Ectodermal cell (in vitro differentiated cells): ENCODE results near the gene LTO1.

ENCODE experiments used
- H3K27ac ChIP-seq: 2 replicates; pipeline ENCODE4 v1.7.0; 2013; ENCODE audit warnings: mild to moderate bottlenecking, low read depth, low read length; ENCODE audit not compliant: insufficient read depth, poor library complexity, severe bottlenecking
- H3K27me3 ChIP-seq: 2 replicates; pipeline ENCODE4 v1.7.0; 2013; ENCODE audit warnings: mild to moderate bottlenecking, low read length; ENCODE audit not compliant: insufficient read depth, control insufficient read depth, poor library complexity, severe bottlenecking
- H3K36me3 ChIP-seq: one replicate; pipeline ENCODE4 v1.7.0; 2013; ENCODE audit warnings: low read length; ENCODE audit not compliant: control insufficient read depth, insufficient read depth
- H3K4me1 ChIP-seq: one replicate; pipeline ENCODE4 v1.7.0; 2013; ENCODE audit warnings: low read length; ENCODE audit not compliant: control insufficient read depth, insufficient read depth
- H3K4me3 ChIP-seq: 2 replicates; pipeline ENCODE4 v1.7.0; 2013; ENCODE audit warnings: low read depth, low read length, control low read depth; ENCODE audit not compliant: insufficient read depth
- H3K9me3 ChIP-seq: 2 replicates; pipeline ENCODE4 v1.7.0; 2013; ENCODE audit warnings: mild to moderate bottlenecking, low read length, moderate library complexity; ENCODE audit not compliant: control insufficient read depth
- WGBS, 2 experiments: methylation state at CpG; one replicate each; pipeline ENCODE4 v1.1.7; 2013; ENCODE audit warnings: missing lambda C conversion rate in 2 of 2; 5-methylcytosine and 5-hydroxymethylcytosine counted together

The LTO1 gene

DNA sequence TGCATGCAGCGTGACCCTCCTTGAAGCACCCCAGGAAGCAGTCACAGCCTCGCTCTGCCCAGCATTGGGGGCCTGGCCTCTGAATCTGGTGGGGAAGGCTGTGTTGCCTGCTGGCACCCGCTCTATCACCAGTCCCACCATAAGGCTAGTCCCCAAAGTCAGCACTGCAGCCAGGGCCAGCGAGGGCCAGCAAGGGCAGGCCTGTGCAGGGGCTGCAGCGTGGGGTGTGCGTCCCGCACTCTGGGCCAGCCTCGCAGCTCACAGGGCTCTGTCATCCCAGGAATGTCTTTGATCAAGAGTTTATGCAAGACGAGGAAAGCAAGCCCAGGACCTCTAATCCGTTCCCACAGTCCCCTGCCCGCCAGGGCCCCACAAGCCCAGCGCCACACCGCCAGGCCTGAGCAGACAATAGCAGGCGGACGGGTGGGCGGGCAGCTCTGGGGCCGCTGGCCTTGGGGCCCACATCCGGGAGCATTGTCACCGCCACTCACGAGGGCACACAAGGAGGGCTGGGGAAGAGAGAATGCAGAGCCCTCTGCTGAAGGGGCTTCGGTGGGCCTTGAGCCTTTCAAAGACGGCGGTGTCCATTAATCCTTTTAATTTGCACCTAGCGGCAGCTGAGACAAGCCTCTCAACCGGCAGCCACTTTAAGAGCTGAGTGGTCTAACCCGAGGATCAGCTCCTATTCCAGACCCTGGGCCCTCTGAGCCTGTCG is 17.1 kb downstream of the LTO1 start:
- Histone ChIP-seq H3K4me1 (peaks cover 34% of the 10 kb centered on the region), H3K36me3 (peaks cover 4% of the 10 kb centered on the region)
- 12 to 13% methylated on average over 27 of the region's 27 CpGs for WGBS, 2 experiments

DNA sequence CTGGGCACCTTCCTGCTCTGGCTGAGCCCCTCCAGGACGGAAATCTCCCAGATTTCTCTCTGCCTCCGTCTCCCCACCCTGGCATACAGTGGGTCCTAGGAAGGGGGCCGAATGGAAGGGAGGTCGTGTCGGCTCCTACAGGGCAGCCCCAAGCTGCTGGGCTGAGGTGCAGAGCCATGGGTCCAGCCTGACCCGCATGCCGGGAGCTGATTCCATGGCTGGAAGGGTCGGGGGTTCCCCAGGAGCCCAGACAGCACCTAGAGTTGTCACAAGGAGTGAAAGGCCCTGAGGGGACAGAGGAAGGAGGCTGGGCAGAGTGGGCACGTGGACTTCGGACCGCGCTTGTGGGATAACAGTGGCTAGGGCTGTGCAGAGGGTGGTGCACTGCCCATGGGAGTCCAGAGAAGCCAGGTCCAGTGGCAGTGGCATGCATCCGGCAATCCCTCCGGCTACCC is 17.7 kb downstream of the LTO1 start:
- H3K27ac ChIP-seq, result peak overlapping the region; percentile 94
- no peaks in the 10 kb centered on the region for H3K9me3 ChIP-seq
- H3K27me3 ChIP-seq, result no peaks in the 10 kb centered on the region
- 86 to 92% methylated on average over 14 of the region's 14 CpGs for WGBS, 2 experiments
- peaks cover 4% of the 10 kb centered on the region for H3K36me3 ChIP-seq
- peaks cover 34% of the 10 kb centered on the region for H3K4me1 ChIP-seq
- H3K4me3 ChIP-seq, result peak overlapping the region; percentile 1

More for the DNA sequence above, 17.1 kb downstream of the LTO1 start:
- Histone ChIP-seq H3K27ac (peak overlapping the region; percentile 94), H3K27me3 (no peaks in the 10 kb centered on the region), H3K4me3 (peak overlapping the region; percentile 1), H3K9me3 (no peaks in the 10 kb centered on the region)

DNA sequence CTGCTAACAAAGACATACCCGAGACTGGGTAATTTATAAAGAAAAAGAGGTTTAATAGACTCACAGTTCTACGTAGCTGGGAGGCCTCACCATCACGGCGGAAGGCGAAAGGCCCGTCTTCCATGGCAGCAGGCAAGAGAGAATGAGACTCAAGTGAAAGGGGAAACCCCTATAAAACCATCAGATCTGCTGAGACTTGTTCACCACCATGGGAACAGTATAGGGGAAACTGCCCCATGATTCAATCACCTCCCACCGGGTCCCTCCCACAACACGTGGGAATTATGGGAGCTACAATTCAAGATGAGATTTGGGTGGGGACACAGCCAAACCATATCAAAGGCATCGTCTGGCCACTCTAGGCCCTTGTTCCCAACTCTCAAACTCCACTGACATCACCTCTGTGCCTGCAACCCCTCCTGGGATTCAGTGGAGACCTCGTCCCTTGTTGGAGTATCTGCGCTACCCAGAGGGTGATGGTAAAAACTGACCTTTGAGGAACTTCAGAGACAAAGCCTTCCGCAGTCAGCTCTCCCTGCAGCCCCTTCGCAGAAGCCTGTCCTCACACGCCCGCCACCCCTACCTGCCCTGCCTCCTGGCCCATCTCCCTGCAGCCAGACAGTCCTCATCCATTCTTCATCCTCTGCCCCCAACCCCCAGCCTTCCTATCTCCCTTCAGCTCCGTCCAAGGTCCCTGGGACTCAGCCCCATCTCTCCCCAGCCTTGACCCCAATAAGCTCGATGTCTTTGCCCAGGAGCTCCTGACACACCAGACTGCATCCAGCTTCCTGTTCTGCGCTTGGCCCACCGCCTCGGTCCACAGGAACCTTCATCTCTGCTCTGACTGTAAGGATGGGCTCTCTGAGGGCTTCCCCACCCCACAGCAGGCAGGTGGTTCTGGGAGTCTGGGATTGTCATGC is 18.4 kb downstream of the LTO1 start:
- 90 to 92% methylated on average over 20 of the region's 20 CpGs for WGBS, 2 experiments
- H3K9me3 ChIP-seq, result no peaks in the 10 kb centered on the region

DNA sequence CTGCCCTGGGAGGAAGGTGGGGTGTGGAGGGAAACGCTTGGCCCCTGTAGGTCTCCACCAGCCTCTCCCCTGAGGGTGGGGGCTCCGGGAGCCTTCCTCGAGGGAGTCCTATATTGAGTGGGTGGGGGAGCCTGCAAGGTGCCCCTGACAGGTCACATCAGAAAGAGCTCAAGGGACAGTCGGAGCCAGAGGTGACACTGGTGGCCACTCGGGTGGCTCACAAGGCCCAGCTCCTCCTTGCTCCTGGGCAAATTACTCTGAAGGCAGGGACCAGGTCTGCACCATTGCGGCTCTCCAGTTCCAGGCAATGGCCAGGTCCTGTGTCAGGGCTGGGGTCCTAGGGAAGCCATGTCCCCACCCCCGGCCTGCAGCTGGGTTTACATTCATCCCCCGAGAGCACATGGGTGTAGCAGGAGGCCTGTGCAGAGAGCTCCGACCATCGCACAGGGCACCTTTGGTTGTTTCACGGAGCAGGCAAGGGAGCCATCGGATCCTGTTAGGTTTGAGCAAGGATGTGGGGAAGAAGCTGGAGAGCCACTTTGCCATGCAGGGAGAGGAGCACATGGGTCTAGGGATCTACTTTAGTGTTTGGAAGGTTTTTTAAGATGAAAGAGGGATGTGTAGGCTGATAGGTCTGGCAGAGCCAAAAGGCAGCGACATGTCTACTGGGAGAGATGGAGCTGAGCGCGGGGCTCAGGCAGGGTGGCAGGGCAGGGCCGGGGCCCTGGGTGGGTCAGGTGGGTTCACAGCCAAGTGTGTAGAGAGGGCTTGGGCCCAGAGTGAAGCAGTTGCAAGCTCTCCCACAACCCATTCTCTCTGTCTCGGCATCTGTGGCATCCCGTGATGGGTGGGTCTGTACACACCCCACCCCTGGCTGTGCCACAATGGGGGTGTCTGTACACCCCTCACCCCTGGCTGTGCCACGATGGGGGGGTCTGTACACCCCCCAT is 19.4 kb downstream of the LTO1 start:
- H3K27ac ChIP-seq, result no peak overlapping the region
- WGBS, 2 experiments, result 91 to 93% methylated on average over 19 of the region's 19 CpGs

More for the DNA sequence above, 18.4 kb downstream of the LTO1 start:
- Histone ChIP-seq H3K27ac (no peak overlapping the region), H3K36me3 (peaks cover 6% of the 10 kb centered on the region), H3K4me1 (peaks cover 34% of the 10 kb centered on the region), H3K4me3 (no peak overlapping the region), H3K27me3 (no peaks in the 10 kb centered on the region)

DNA sequence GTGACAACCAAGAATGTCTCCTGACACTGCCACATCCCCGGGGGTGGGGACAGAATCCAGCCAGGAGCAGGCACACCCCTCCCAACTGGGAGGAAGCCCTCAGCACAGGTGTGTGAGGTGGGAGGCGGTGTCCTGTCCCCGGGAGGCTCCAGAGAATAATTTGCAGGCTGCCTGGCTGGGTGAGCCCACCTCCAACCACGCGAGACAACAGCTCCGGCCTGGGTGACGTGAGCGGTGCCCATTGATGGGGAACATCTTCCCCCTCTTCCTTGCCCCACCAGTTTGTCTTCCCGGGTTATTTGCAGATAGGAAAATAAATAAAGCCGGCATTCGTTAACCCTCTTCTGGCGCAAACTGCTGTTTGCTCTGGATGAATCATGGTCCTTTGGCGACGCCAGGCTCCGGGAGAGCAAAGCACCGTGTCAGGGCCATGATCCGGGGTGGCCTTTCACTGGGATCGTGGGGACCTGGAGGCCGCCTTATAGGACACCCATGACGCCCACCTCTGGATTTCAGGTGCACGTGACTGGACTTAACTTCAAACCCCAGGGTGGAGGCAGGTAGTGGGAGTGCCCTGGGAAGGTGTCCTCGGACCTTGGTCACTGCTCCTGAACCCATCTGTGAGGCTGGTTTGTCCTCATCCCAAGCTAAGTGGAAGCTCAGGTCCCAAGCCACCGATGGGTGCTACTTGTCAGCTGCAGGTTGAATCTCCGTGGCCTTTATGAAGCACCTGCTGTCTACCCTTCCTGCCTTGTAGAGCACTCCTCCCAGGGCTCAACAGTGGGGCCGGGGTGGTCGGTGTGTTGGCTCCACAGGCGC is 20.3 kb downstream of the LTO1 start:
- Histone ChIP-seq H3K4me3 (no peak overlapping the region), H3K36me3 (peaks cover 17% of the 10 kb centered on the region), H3K27me3 (no peaks in the 10 kb centered on the region), H3K27ac (no peak overlapping the region), H3K9me3 (no peaks in the 10 kb centered on the region), H3K4me1 (peaks cover 34% of the 10 kb centered on the region)
- WGBS, 2 experiments, result 91 to 92% methylated on average over 27 of the region's 27 CpGs

More for the DNA sequence above, 19.4 kb downstream of the LTO1 start:
- no peaks in the 10 kb centered on the region for H3K9me3 ChIP-seq
- H3K4me3 ChIP-seq, result no peak overlapping the region
- no peaks in the 10 kb centered on the region for H3K27me3 ChIP-seq
- H3K4me1 ChIP-seq, result peaks cover 34% of the 10 kb centered on the region
- H3K36me3 ChIP-seq, result peaks cover 15% of the 10 kb centered on the region

DNA sequence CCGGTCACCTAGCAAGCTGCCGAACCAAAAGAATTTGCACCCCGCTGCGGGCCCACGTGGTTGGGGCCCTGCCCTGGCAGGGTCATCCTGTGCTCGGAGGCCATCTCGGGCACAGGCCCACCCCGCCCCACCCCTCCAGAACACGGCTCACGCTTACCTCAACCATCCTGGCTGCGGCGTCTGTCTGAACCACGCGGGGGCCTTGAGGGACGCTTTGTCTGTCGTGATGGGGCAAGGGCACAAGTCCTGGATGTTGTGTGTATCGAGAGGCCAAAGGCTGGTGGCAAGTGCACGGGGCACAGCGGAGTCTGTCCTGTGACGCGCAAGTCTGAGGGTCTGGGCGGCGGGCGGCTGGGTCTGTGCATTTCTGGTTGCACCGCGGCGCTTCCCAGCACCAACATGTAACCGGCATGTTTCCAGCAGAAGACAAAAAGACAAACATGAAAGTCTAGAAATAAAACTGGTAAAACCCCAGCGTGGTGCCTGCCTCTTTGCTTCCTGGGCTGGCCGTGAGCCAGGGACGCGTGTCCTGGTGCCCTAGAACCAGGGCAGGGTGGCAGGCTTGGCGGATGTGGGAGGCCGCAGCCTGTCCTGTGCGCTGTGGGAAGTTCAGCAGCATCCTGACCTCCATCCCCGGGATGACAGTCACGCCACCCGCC is 21.0 kb downstream of the LTO1 start:
- H3K4me3 ChIP-seq, result no peak overlapping the region
- 93 to 94% methylated on average over 38 of the region's 38 CpGs for WGBS, 2 experiments
- H3K27ac ChIP-seq, result no peak overlapping the region
- peaks cover 24% of the 10 kb centered on the region for H3K36me3 ChIP-seq
- H3K4me1 ChIP-seq, result peaks cover 32% of the 10 kb centered on the region
- no peaks in the 10 kb centered on the region for H3K27me3 ChIP-seq
- H3K9me3 ChIP-seq, result no peaks in the 10 kb centered on the region

DNA sequence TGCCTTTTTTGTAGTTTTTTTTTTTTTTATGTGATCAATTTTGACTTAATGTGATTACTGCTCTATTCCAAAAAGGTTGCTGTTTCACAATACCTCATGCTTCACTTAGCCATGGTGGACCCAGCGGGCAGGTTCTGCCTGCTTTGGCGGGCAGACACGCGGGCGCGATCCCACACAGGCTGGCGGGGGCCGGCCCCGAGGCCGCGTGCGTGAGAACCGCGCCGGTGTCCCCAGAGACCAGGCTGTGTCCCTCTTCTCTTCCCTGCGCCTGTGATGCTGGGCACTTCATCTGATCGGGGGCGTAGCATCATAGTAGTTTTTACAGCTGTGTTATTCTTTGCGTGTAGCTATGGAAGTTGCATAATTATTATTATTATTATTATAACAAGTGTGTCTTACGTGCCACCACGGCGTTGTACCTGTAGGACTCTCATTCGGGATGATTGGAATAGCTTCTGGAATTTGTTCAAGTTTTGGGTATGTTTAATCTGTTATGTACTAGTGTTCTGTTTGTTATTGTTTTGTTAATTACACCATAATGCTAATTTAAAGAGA is 21.7 kb downstream of the LTO1 start:
- H3K4me3 ChIP-seq, result no peak overlapping the region

DNA sequence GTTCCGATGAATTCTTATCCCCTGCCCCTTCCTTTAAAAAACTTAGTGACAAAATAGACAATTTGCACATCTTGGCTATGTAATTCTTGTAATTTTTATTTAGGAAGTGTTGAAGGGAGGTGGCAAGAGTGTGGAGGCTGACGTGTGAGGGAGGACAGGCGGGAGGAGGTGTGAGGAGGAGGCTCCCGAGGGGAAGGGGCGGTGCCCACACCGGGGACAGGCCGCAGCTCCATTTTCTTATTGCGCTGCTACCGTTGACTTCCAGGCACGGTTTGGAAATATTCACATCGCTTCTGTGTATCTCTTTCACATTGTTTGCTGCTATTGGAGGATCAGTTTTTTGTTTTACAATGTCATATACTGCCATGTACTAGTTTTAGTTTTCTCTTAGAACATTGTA is 22.2 kb downstream of the LTO1 start:
- Histone ChIP-seq H3K4me3 (no peak overlapping the region), H3K9me3 (no peaks in the 10 kb centered on the region), H3K27me3 (no peaks in the 10 kb centered on the region), H3K27ac (no peak overlapping the region), H3K36me3 (peaks cover 27% of the 10 kb centered on the region), H3K4me1 (peaks cover 22% of the 10 kb centered on the region)
- WGBS, 2 experiments, result 87 to 90% methylated on average over 11 of the region's 11 CpGs

More for the DNA sequence above, 21.7 kb downstream of the LTO1 start:
- Histone ChIP-seq H3K27ac (no peak overlapping the region), H3K4me1 (peaks cover 25% of the 10 kb centered on the region), H3K27me3 (no peaks in the 10 kb centered on the region), H3K9me3 (no peaks in the 10 kb centered on the region), H3K36me3 (peaks cover 26% of the 10 kb centered on the region)
- WGBS, 2 experiments, result 97% methylated on average over 16 to 22 of the region's 23 CpGs
